Kidney tubule cell (primary cell): Measurements from ENCODE around the gene QDPR.
"Not testable (repeated sequence)": the region's sequence is repeated elsewhere in the genome, so short reads cannot be mapped to it uniquely, and the experiment has no call there.

Experiments used
- DNase-seq: peaks from one replicate; pipeline ENCODE4 v3.0.0-alpha.2; 2018; ENCODE audit warnings: low spot score

QDPR gene

GRCh38 chr4:17511950-17512795, at the start of gene QDPR:
QDPR (minus strand) TSS chr4:17512090; CDS start chr4:17512054, 36 bp downstream.
- DNase-seq: peak; percentile 83

- DNase-seq: peak; percentile 55
Measured at GRCh38 chr4:17561195-17561909, 49.5 kb upstream of the QDPR start.

GRCh38 chr4:17560065-17560673, 48.3 kb upstream of the QDPR start:
- DNase-seq: no peak

DNA sequence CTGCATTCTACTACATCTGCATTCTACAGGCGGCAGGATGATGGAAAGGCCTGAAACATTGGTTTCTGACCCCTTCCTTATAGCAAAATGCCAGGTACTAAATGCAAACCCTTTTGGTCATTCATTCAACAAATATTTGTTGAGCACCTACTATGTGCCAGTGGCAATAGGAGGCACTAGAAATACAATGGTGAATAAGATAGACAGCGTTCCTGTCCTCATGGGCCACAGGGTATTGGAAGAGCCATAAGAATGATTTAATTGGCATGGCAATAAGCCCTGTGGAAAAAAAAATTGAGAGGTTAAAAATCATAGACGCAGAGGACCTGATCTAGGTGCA, 47.8 kb upstream of the QDPR start:
- no peak for DNase-seq

DNA sequence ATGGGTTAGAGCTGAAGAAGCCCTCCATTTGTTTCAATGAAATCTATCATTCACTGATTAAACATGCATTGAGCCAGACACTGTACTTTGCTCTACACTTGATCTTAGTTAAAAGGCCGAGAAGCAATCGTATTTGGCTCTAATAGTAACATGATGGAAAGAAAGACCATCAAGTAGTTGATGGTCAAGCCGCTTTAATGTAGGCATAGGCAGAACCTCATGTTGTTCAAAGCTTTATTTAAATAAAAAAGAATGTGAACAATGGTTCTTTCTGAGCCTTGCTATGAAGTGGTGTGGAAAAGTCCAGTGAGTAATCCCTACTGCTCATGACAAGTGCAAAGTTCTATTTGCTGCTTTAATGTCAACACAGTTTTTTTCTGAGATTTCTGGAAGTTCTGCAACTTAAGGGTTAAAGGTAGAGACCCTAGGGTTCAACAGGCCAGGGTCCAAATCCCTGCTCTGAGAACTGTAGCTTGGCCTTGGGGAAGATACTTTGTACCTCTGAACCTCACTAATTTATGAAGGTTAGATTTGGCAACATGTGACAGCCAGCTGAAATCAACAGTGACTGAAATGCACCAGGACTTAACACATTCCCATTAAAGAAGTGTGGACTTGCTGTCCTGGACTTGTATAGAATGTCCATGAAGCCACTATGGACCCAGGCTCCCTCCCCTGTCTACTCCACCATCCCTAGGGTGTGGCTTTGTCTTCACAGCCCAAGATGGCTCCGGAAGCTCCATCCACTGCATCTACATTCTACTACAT, 47.2 kb upstream of the QDPR start:
- no peak for DNase-seq

GRCh38 chr4:17557880-17558279, 46.0 kb upstream of the QDPR start:
- no peak for DNase-seq

DNA sequence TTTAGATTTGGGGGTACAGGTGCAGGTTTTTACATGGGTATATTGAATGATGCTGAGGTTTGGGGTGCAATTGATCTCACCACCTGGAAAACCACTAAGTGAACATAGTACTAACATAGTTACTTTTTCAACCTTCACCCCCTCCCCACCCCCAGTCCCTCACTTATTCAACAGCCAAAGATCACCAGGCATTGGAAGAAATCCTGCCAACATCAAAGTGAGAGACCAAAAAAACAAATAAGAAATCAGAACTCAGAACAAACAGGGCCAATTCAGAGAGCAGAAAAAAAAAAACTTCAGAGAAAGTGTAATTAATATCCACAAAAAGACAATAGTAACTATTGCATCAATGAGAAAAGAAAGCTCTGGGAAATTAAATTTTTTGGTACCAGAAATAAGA, 44.6 kb upstream of the QDPR start:
- DNase-seq: no peak

- no peak for DNase-seq
Measured at GRCh38 chr4:17554568-17554967, 42.7 kb upstream of the QDPR start.

GRCh38 chr4:17552427-17552826, 40.5 kb upstream of the QDPR start:
- no peak for DNase-seq

DNA sequence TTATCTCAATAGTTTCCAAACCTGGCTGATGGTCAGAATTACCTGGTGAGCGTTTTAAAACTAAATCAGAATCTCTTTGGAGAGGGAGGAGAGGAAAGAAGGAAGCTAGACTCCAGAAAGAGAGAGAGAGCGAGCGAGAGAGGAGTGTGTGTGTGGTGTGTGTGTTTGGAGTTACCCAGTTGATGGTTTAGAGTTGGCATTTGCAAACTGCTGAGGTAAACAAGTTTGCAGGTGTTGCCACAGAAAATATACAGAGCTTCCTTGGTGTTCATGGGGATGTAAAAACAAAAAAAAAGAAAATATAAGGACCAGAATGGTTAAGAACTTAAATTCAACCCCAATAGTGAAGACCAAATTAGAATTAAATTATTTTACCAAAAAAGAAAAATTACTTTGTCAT, 38.7 kb upstream of the QDPR start:
- DNase-seq: no peak

DNA sequence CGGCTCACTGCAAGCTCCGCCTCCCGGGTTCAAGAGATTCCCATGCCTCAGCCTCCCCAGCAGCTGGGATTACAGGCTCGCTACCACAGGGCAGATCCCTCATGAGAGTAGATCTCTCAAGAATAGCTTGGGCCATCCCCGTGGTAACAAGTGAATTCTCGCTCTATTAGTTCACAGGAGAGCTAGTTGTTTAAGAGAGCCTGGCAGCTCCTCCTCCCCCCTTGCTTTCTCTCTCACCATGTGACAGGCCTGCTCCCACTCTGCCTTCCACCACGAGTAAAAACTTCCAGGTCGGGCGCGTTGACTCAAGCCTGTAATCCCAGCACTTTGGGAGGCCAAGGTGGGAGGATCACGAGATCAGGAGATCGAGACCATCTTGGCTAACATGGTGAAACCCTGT, 34.8 kb upstream of the QDPR start:
- no peak for DNase-seq

DNA sequence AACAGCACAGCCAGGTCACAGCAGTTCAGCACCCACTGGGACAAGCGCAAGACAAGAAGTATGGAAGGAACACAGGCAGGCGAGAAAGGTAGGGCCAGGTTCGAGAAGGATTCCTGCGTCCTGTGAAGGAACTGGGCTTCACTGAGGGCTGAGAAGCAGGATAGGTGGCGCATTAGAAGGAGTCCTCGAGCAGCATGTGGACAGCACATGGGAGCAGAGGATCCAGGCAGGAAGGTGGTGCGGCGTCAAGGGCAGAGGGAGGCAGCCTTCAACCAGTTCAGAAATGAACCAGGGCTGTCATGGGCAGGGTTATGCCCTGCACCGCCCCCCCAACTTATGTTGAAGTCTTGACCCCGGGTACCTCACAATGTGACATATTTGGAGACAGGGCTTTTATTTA, 34.3 kb upstream of the QDPR start:
- DNase-seq: no peak

DNA sequence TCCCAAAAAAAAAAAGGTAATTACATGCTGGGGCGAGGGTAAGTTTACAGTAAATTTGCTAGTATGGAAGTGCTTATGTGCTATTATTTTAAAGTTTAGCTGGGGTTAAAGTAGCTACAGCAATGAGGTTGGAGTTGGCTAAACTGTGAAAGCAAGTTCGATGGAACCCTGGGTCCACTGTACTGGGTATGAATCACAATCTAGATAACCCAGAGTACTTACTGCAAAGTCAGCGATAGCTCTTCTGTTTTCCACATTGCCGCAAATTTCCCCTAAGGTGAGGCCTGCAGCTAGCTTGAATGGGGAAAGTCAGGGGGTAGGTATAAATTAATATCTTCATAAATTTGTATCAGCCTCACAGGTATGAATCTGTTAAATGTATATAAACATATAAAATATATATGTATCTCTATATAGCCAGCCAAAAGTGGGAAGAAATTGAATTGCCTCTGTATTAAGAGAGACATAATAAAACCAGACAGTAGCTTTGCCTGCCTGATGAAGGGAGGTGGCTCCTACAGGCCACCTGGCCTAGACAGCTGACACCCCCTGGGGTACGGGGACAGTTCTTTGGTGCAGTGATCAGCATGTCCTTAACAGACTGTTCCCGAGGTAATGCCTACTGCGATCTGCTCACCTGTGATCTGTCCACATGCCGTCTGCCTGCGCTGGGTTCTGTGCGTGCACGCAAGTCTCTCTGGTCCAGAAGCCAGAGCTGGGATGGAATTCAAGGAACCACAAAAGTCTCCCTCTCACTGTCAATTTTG, 33.7 kb upstream of the QDPR start:
- no peak for DNase-seq

GRCh38 chr4:17544831-17545234, 32.9 kb upstream of the QDPR start:
- no peak for DNase-seq

GRCh38 chr4:17544205-17544604, 32.3 kb upstream of the QDPR start:
- DNase-seq: peak; percentile 53

DNA sequence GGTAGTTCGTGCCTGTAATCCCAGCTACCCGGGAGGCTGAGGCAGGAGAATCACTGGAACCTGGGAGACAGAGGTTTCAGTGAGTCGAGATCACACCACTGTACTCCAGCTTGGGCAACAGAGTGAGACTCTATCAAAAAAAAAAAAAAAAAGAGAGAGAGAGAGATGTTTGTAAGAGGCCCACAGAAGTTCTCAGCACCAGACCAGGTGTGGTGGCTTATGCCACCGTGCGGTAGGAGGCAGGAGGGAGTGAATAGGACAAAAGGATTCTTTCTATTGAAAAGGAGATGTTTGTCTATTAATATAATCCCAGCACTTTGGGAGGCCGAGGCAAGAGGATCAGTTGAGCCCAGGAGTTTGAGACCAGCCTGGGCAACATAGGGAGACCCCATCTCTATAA, 25.2 kb upstream of the QDPR start:
- not testable (repeated sequence) for DNase-seq

DNA sequence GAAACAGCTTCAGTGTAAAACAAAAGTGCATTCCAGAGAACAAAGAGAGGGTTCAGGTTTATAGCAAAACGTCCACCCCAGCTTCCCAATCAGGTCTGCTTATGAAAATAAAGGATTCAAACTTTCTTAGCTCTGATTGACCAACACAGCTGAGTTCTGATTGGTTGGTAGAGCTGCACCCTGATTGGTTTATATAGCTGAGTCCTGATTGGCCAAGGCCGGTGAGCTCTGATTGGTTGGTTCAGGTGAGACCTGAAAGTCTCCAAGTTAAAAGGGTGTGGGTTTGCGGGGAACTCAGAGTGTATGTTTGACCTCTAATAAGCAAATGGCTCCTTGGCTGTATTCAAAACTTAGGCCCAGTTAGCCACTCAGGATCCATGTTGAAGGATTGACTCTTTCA, 24.0 kb upstream of the QDPR start:
- DNase-seq: no peak

DNA sequence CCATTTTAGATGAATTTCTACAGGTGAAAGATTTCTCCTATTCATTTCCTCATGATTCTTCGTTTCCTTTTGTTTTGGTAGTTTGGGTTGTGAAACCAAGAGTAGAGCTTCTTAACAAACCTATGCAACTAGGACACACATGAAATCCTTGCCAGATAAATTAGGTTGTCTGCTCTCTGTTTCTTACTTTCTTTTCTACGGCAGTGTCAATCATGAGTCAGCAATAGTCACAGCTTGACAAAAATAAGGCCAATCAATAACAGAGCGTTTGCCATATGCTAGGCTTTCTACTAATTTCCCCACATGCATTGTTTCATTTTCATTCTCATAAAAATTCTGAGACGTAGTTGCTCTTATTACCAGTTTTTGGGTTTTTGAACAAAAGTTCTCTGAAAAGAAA, 23.4 kb upstream of the QDPR start:
- DNase-seq: no peak

DNA sequence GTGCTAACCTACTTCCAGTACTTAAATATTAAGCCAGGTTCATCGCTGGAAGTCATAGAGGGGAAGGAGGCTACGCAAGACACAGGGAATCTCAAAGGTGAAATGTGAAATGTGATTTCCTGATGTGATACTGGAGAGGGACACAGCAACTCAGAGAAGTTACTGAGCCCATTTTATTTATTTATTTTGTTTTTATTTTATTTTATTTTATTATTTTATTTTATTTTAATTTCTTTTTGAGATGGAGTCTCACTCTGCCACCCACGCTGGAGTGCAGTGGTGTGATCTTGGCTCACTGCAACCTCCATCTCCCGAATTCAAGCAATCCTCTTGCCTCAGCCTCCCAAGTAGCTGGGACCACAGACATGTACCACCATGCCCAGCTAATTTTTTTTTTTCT, 22.8 kb upstream of the QDPR start:
- no peak for DNase-seq

GRCh38 chr4:17531538-17532285, 19.8 kb upstream of the QDPR start:
- no peak for DNase-seq
